GM12875 (cell line): ENCODE measurements around the gene TUBB2A.
"Not testable (repeated sequence)": the region's sequence is repeated elsewhere in the genome, so short reads cannot be mapped to it uniquely, and the experiment has no call there.

Experiments
- H3K4me3 ChIP-seq: one replicate; pipeline ENCODE4 v1.5.1; 2011; ENCODE audit warnings: low read depth, low read length, control low read depth
- CTCF ChIP-seq: IDR thresholded peaks from 2 replicates; pipeline ENCODE4 v1.5.1; 2011; ENCODE audit warnings: low read depth, mild to moderate bottlenecking, control low read depth, inconsistent platforms, low read length, moderate library complexity, borderline replicate concordance; ENCODE audit not compliant: insufficient read depth

TUBB2A gene

GRCh38 chr6:3181105-3181504, 23.8 kb upstream of the TUBB2A start:
- no peak for TF ChIP-seq CTCF
- no peak overlapping the region for H3K4me3 ChIP-seq

GRCh38 chr6:3179945-3180344, 22.6 kb upstream of the TUBB2A start:
- H3K4me3 ChIP-seq = not testable (repeated sequence)

GRCh38 chr6:3178666-3179065, 21.3 kb upstream of the TUBB2A start:
- H3K4me3 ChIP-seq = not testable (repeated sequence)

GRCh38 chr6:3176562-3177355, 19.4 kb upstream of the TUBB2A start:
- TF ChIP-seq CTCF = no peak
- H3K4me3 ChIP-seq = no peak overlapping the region

GRCh38 chr6:3175715-3176402, 18.5 kb upstream of the TUBB2A start:
- TF ChIP-seq CTCF = no peak
- H3K4me3 ChIP-seq = no peak overlapping the region

GRCh38 chr6:3173636-3174089, 16.3 kb upstream of the TUBB2A start:
- H3K4me3 ChIP-seq = not testable (repeated sequence)

GRCh38 chr6:3172789-3173188, 15.4 kb upstream of the TUBB2A start:
- not testable (repeated sequence) for H3K4me3 ChIP-seq

GRCh38 chr6:3171313-3172175, 14.2 kb upstream of the TUBB2A start:
- not testable (repeated sequence) for H3K4me3 ChIP-seq

GRCh38 chr6:3170676-3171075, 13.3 kb upstream of the TUBB2A start:
- not testable (repeated sequence) for H3K4me3 ChIP-seq

GRCh38 chr6:3168046-3168445, 10.7 kb upstream of the TUBB2A start:
- H3K4me3 ChIP-seq = not testable (repeated sequence)

- not testable (repeated sequence) for H3K4me3 ChIP-seq
Measured at GRCh38 chr6:3166535-3167225, 9.3 kb upstream of the TUBB2A start.
